SK-N-MC (cell line): ENCODE results near the gene DNAJC2.

Source experiments
- DNase-seq: peaks from one replicate; pipeline ENCODE4 v3.0.0-alpha.2; 2011; ENCODE audit warnings: low read depth, low spot score
- H3K27ac ChIP-seq: fragments of 200-600 bp; sonication (generic); 2 replicates; pipeline ENCODE4 v1.5.1; 2016; ENCODE audit warnings: mixed run types
- H3K36me3 ChIP-seq: fragments of 200-600 bp; sonication (generic); 2 replicates; pipeline ENCODE4 v1.6.1; 2017; ENCODE audit warnings: antibody characterized with exemption, low read length, mixed read lengths; ENCODE audit not compliant: insufficient read depth
- H3K4me3 ChIP-seq: fragments of 200-600 bp; sonication (generic); 2 replicates; pipeline ENCODE4 v1.5.1; 2016
- H3K9ac ChIP-seq: fragments of 200-600 bp; sonication (generic); 2 replicates; pipeline ENCODE4 v1.8.0; 2017; ENCODE audit warnings: mixed run types, mixed read lengths; ENCODE audit not compliant: insufficient read length
- H3K9me3 ChIP-seq: fragments of 200-600 bp; sonication (generic); 2 replicates; pipeline ENCODE4 v1.6.1; 2017; ENCODE audit warnings: low read depth, mild to moderate bottlenecking, antibody characterized with exemption, low read length, moderate library complexity, mixed read lengths
- EZH2 ChIP-seq: fragments of 200-600 bp; sonication (generic); IDR thresholded peaks from one replicate; pipeline ENCODE4 v1.6.1; 2017; ENCODE audit warnings: antibody characterized with exemption
- FOXP2 ChIP-seq: optimal IDR thresholded peaks from 2 replicates; pipeline ENCODE3; 2011; ENCODE audit warnings: mild to moderate bottlenecking, moderate library complexity; ENCODE audit not compliant: insufficient read depth; ENCODE audit errors: extremely low read length, control extremely low read depth
- POLR2AphosphoS5 ChIP-seq: IDR thresholded peaks from 2 replicates; pipeline ENCODE4 v1.6.1; 2012; ENCODE audit warnings: mild to moderate bottlenecking, low read depth, low read length, borderline replicate concordance

Gene DNAJC2

GRCh38 chr7:103380395-103381191 lies 36.0 kb upstream of the DNAJC2 start:
- Histone ChIP-seq H3K9ac (no peak overlapping the region), H3K36me3 (no peaks in the 10 kb centered on the region), H3K9me3 (no peaks in the 10 kb centered on the region), H3K4me3 (no peak overlapping the region), H3K27ac (no peak overlapping the region)
- DNase-seq, result no peak
- TF ChIP-seq FOXP2, result no peak
- no peak for TF ChIP-seq POLR2AphosphoS5
- TF ChIP-seq EZH2, result no peak

GRCh38 chr7:103379270-103379975 lies 34.9 kb upstream of the DNAJC2 start:
- TF ChIP-seq EZH2 (no peak), POLR2AphosphoS5 (no peak), FOXP2 (no peak)
- H3K9me3 ChIP-seq, result no peaks in the 10 kb centered on the region
- H3K4me3 ChIP-seq, result no peak overlapping the region
- H3K27ac ChIP-seq, result no peak overlapping the region
- H3K9ac ChIP-seq, result no peak overlapping the region
- no peak for DNase-seq
- no peaks in the 10 kb centered on the region for H3K36me3 ChIP-seq

DNA sequence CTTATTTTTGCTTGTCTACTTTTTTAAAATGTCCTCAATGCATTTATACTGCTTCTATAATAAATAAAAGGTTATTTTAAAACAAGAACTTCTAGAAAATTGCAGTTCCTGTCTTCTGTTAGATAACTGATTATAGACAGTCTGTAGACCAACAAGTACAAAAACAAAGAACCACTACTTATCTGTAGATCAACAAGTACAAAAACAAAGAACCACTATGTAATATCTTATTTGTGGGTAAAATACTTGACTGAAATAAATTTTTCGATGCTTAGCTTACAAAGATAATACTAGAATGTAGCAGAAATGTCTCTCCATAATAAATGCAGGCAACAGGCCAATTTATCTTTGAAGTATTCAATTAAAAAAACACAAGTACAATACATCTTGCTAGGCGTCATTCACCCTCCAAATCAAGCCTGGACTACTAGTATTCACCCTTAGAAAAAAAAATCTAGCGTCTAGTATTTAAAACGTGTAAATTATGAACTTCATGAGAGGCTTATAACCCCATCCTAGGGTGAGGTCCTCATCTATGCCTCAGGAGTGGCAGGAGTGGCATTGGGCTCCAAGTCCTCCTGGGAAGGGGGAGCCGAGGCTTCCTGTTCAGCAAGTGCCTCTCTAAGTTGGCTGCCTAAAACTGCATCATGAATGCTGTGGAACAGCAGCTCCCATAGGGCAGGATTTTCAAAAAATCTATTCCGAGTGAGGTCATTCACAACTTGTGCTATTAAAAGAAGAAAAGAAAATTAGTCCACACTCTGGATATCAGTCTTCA lies 29.5 kb upstream of the DNAJC2 start:
- Histone ChIP-seq H3K27ac (no peak overlapping the region), H3K36me3 (peaks cover 11% of the 10 kb centered on the region), H3K9me3 (no peaks in the 10 kb centered on the region), H3K4me3 (no peak overlapping the region), H3K9ac (no peak overlapping the region)
- no peak for DNase-seq
- TF ChIP-seq EZH2 (no peak), POLR2AphosphoS5 (no peak), FOXP2 (no peak)

- Histone ChIP-seq H3K4me3 (no peak overlapping the region), H3K9ac (no peak overlapping the region), H3K27ac (no peak overlapping the region), H3K9me3 (no peaks in the 10 kb centered on the region), H3K36me3 (peaks cover 55% of the 10 kb centered on the region)
- DNase-seq, result no peak
- TF ChIP-seq EZH2 (no peak), FOXP2 (no peak), POLR2AphosphoS5 (no peak)
Measured at GRCh38 chr7:103369432-103369831, 24.9 kb upstream of the DNAJC2 start.

- Histone ChIP-seq H3K9ac (peak overlapping the region; percentile 49), H3K9me3 (no peaks in the 10 kb centered on the region), H3K36me3 (peaks cover 52% of the 10 kb centered on the region), H3K27ac (no peak overlapping the region), H3K4me3 (peak overlapping the region; percentile 46)
- TF ChIP-seq FOXP2 (no peak), POLR2AphosphoS5 (no peak), EZH2 (no peak)
- no peak for DNase-seq
Measured at GRCh38 chr7:103349805-103350204, 5.2 kb upstream of the DNAJC2 start.

DNA sequence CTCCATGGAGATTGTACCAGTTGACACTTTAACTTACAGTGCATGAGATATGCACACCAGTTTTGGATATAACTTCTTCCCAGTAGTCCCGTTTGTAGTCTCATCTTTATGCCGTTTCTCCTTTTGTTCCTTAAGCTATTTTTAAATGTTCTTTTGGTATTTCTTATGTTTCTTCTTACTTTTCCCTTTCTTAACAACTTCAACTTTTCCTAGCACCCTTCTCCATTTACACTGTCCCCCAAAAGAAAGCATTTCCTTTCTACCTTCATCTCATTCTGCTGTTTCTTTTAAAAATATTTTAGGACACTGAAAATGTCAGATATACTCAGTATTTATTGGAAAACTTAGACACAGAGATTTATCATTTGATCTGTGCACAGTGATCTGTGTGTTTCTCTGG lies 4.4 kb upstream of the DNAJC2 start:
- no peak for TF ChIP-seq EZH2
- no peak for TF ChIP-seq FOXP2
- TF ChIP-seq POLR2AphosphoS5, result no peak
- H3K4me3 ChIP-seq, result peak overlapping the region; percentile 97
- no peak overlapping the region for H3K27ac ChIP-seq
- no peak for DNase-seq
- H3K9me3 ChIP-seq, result no peaks in the 10 kb centered on the region
- peak overlapping the region; percentile 97 for H3K9ac ChIP-seq
- peaks cover 44% of the 10 kb centered on the region for H3K36me3 ChIP-seq

GRCh38 chr7:103348452-103348851 lies 3.9 kb upstream of the DNAJC2 start:
- Histone ChIP-seq H3K36me3 (peaks cover 38% of the 10 kb centered on the region), H3K9me3 (no peaks in the 10 kb centered on the region), H3K9ac (peak overlapping the region; percentile 97), H3K27ac (no peak overlapping the region), H3K4me3 (peak overlapping the region; percentile 97)
- DNase-seq, result no peak
- no peak for TF ChIP-seq FOXP2
- TF ChIP-seq EZH2, result no peak
- no peak for TF ChIP-seq POLR2AphosphoS5

- no peaks in the 10 kb centered on the region for H3K9me3 ChIP-seq
- TF ChIP-seq POLR2AphosphoS5 (peak; percentile 96), EZH2 (no peak)
- H3K27ac ChIP-seq, result peak within 1 kb of the TSS; percentile 92
- peak; percentile 78 for DNase-seq
- peaks cover 31% of the 10 kb centered on the region for H3K36me3 ChIP-seq
- H3K4me3 ChIP-seq, result peak within 1 kb of the TSS; percentile 97
- peak within 1 kb of the TSS; percentile 97 for H3K9ac ChIP-seq
Measured at GRCh38 chr7:103347507-103348267, 3.1 kb upstream of the DNAJC2 start, which contains the start of gene PSMC2. Gene PSMC2, plus strand, starts transcription at chr7:103347643. Its CDS starts 69 bp downstream, at chr7:103347712.
